Activated CD8-positive, alpha-beta T cell treated with anti-CD3 and anti-CD28 coated beads, Interleukin-2, amount 10 ng/mL, durations not matched to agents 7 days and 5 days (primary cell): ENCODE data around the gene ARHGAP24. TPM values are rescaled to one million over a fixed set of nuclear protein-coding genes. Genes with fewer than 3 reads are reported as not detected.

Source experiments
- ATAC-seq: fragments of 150-1000 bp; cut with Tn5 transposase; one replicate; pipeline ENCODE4 v1.10.0; 2021; ENCODE audit warnings: moderate library complexity
- CTCF ChIA-PET: fragments of 350-600 bp; sonication (Branson Sonifier 250); formaldehyde crosslinking; loops from one replicate; lab custom pipeline; 2021; ENCODE audit warnings: antibody characterized with exemption; lab: Charles Lee
- POLR2A ChIA-PET: fragments of 350-600 bp; sonication (Branson Sonifier 250); formaldehyde crosslinking; loops from one replicate; lab custom pipeline; 2021; ENCODE audit warnings: antibody characterized with exemption; lab: Charles Lee
- DNase-seq: peaks from one replicate; pipeline ENCODE4 v3.0.0-alpha.2; 2020
- H3K27ac Mint-ChIP-seq: one replicate; pipeline ENCODE4 v1.8.0; 2021; ENCODE audit warnings: mild to moderate bottlenecking, mixed read lengths
- H3K27me3 Mint-ChIP-seq: one replicate; pipeline ENCODE4 v1.8.0; 2021; ENCODE audit warnings: low read depth, mixed read lengths
- H3K36me3 Mint-ChIP-seq: one replicate; pipeline ENCODE4 v1.8.0; 2021; ENCODE audit warnings: low read depth, mixed read lengths
- H3K4me1 Mint-ChIP-seq: one replicate; pipeline ENCODE4 v1.8.0; 2021; ENCODE audit warnings: low read depth, mixed read lengths
- H3K4me3 Mint-ChIP-seq: one replicate; pipeline ENCODE4 v1.8.0; 2021; ENCODE audit warnings: mild to moderate bottlenecking, mixed read lengths
- H3K9me3 Mint-ChIP-seq: one replicate; pipeline ENCODE4 v1.8.0; 2022; ENCODE audit warnings: mixed read lengths; ENCODE audit not compliant: insufficient read depth
- total RNA-seq, 2 experiments: library from RNA; stranded (reverse); gene quantifications; one replicate each; pipeline ENCODE4 v1.2.3, GENCODE V29; 2021

Gene ARHGAP24
- not detected for total RNA-seq

- no peak within 1 kb of the TSS for H3K27ac Mint-ChIP-seq
- peaks cover 32% of the 10 kb centered on the region for H3K27me3 Mint-ChIP-seq
- DNase-seq (peak; percentile 25), ATAC-seq (peak; percentile 73)
- no peaks in the 10 kb centered on the region for H3K36me3 Mint-ChIP-seq
- no peaks in the 10 kb centered on the region for H3K9me3 Mint-ChIP-seq
- peaks cover 8% of the 10 kb centered on the region for H3K4me1 Mint-ChIP-seq
- peak within 1 kb of the TSS; percentile 25 for H3K4me3 Mint-ChIP-seq
- CTCF ChIA-PET = no interaction called here
- POLR2A ChIA-PET = no interaction called here
Observed at GRCh38 chr4:85474818-85475630, at the start of gene ARHGAP24. ARHGAP24 (plus strand) TSS chr4:85475150.

GRCh38 chr4:85426366-85426765 is 48.6 kb upstream of the ARHGAP24 start:
- DNase-seq = no peak
- Mint-ChIP-seq H3K4me1 (no peaks in the 10 kb centered on the region), H3K9me3 (no peaks in the 10 kb centered on the region), H3K36me3 (no peaks in the 10 kb centered on the region), H3K4me3 (no peak overlapping the region), H3K27ac (no peak overlapping the region), H3K27me3 (no peaks in the 10 kb centered on the region)
- CTCF ChIA-PET = no interaction called here
- no peak for ATAC-seq
- POLR2A ChIA-PET = no interaction called here

- ChIA-PET POLR2A (no interaction called here), CTCF (no interaction called here)
- no peaks in the 10 kb centered on the region for H3K4me1 Mint-ChIP-seq
- ATAC-seq (no peak), DNase-seq (no peak)
- no peak overlapping the region for H3K27ac Mint-ChIP-seq
- H3K36me3 Mint-ChIP-seq = no peaks in the 10 kb centered on the region
- no peaks in the 10 kb centered on the region for H3K9me3 Mint-ChIP-seq
- no peak overlapping the region for H3K4me3 Mint-ChIP-seq
- H3K27me3 Mint-ChIP-seq = no peaks in the 10 kb centered on the region
Observed at GRCh38 chr4:85427123-85427522, 47.8 kb upstream of the ARHGAP24 start.

GRCh38 chr4:85430226-85430625 is 44.7 kb upstream of the ARHGAP24 start:
- Mint-ChIP-seq H3K27me3 (no peaks in the 10 kb centered on the region), H3K27ac (no peak overlapping the region), H3K4me3 (no peak overlapping the region), H3K9me3 (no peaks in the 10 kb centered on the region), H3K4me1 (no peaks in the 10 kb centered on the region), H3K36me3 (no peaks in the 10 kb centered on the region)
- no peak for DNase-seq
- ChIA-PET CTCF (no interaction called here), POLR2A (no interaction called here)
- no peak for ATAC-seq

GRCh38 chr4:85430697-85431096 is 44.3 kb upstream of the ARHGAP24 start:
- CTCF ChIA-PET = no interaction called here

DNA sequence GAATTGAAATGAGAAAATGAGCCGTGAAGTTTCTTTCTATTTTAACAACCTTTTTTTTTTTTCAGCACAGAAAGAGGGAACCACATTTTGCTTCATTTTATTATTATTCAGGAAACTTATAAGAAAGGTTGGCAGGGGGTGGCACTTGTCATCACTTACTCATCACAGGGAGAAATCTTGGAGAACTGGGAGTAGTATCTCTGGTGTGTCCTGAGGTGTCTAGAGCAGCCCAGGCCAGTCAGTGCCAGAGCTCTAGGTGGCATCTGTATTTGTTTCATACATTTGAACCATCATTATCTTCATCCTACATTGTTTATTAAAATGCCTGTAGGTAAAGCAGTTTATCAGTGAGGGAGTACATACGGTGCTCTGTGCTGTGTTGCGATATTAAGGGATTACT is 43.8 kb upstream of the ARHGAP24 start:
- H3K27ac Mint-ChIP-seq = no peak overlapping the region
- ChIA-PET CTCF (no interaction called here), POLR2A (no interaction called here)
- no peak overlapping the region for H3K4me3 Mint-ChIP-seq
- no peaks in the 10 kb centered on the region for H3K27me3 Mint-ChIP-seq
- no peaks in the 10 kb centered on the region for H3K4me1 Mint-ChIP-seq
- ATAC-seq (no peak), DNase-seq (no peak)
- H3K36me3 Mint-ChIP-seq = no peaks in the 10 kb centered on the region
- H3K9me3 Mint-ChIP-seq = no peaks in the 10 kb centered on the region

More at GRCh38 chr4:85430697-85431096, 44.3 kb upstream of the ARHGAP24 start:
- DNase-seq = no peak
- Mint-ChIP-seq H3K27me3 (no peaks in the 10 kb centered on the region), H3K9me3 (no peaks in the 10 kb centered on the region), H3K36me3 (no peaks in the 10 kb centered on the region), H3K4me1 (no peaks in the 10 kb centered on the region), H3K27ac (no peak overlapping the region), H3K4me3 (no peak overlapping the region)
- POLR2A ChIA-PET = no interaction called here
- ATAC-seq = no peak

DNA sequence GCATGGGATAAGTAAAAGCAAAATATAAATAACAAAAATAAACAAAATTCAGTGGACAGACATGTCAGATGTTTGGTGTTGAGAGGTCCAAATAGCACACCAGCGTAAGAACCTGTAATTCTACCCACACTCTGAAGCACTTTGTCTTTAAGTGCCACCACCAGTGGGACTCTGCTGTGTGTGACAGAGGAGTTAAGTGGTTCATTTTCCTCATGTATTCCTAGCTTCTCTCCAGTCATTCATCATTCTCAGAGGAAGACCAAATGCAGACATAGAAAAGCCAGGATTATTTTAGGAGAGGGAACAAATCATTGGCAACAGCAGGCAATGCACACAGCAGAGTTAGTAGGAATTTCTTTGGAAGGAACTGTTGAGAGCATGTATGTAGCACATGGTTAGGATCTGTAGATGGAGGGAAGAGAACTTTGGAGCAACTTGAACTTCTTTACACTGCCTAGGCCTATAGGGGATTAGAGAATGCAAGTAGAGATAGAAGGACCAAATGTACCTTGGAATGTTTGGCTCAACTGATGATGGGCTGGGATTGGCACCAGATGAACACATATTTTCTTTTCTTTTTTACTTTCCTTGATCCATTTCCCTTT is 43.0 kb upstream of the ARHGAP24 start:
- DNase-seq = no peak
- no peaks in the 10 kb centered on the region for H3K4me1 Mint-ChIP-seq
- H3K36me3 Mint-ChIP-seq = no peaks in the 10 kb centered on the region
- ChIA-PET POLR2A (no interaction called here), CTCF (no interaction called here)
- H3K27me3 Mint-ChIP-seq = no peaks in the 10 kb centered on the region
- H3K9me3 Mint-ChIP-seq = no peaks in the 10 kb centered on the region
- no peak overlapping the region for H3K27ac Mint-ChIP-seq
- no peak for ATAC-seq
- H3K4me3 Mint-ChIP-seq = no peak overlapping the region

DNA sequence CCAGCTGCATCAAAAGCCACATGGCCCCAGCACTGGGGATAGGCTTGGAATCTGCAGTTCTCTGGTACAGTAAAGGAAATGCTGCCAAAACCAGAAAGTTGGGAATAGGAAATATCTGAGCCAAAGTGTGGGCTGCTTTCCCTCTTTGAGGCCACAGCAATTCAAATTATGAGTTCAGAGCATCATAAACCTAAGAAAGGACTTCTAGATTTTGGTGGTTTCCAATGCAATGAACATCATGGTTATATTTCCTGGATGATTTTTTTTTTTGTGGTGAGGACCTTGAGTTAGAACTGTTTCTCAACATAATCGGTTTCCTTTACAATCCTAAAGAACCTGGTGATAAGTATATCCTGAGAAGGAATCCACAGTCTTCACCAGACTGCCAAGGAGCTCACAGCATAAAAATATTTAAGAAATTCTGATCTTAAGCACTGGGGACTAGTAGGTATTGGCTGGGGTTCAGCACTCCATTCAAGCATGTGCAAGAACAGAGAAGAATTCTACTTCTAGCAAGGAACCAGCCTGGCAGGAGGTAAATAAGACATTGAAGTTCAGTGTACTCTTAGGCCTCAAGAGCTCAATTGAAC is 29.8 kb upstream of the ARHGAP24 start:
- ATAC-seq (no peak), DNase-seq (no peak)
- POLR2A ChIA-PET = no interaction called here
- no peaks in the 10 kb centered on the region for H3K4me1 Mint-ChIP-seq
- H3K27ac Mint-ChIP-seq = no peak overlapping the region
- no peaks in the 10 kb centered on the region for H3K36me3 Mint-ChIP-seq
- H3K4me3 Mint-ChIP-seq = no peak overlapping the region
- CTCF ChIA-PET = no interaction called here
- H3K9me3 Mint-ChIP-seq = peaks cover 5% of the 10 kb centered on the region
- no peaks in the 10 kb centered on the region for H3K27me3 Mint-ChIP-seq

DNA sequence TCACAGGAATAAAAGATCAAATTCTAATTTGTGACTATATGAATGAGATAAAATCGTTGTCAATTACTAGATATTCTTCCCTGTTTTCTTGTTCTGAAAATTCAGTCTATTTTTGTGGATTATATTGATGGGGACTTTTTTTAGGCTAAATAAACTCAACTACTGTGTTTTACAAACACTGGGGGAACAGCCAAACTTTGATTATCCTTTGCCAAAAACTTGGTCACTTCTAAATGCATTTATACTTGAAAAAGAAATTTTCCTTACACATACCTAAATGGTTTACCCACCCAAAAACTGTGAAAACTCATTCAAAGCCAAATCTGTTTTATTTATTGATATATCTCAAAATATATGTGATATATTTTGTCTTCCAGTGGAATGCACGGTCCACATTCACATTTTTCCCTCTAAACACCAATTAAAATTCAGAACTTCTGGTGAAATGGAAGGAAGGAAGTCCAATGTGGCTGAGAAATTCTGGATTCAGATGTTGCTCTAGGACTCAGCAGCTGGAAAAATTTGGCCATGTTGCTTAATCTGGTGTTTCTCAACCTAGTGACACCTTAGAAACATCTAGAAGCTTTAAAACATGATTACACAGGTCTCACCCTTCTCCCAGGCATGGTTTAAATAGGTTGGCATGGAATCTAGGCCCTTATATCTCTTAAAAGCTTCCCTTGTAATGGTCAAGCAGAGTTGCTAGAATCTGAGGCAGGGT is 28.6 kb upstream of the ARHGAP24 start:
- no peaks in the 10 kb centered on the region for H3K27me3 Mint-ChIP-seq
- ChIA-PET CTCF (no interaction called here), POLR2A (no interaction called here)
- DNase-seq = no peak
- no peak overlapping the region for H3K4me3 Mint-ChIP-seq
- H3K36me3 Mint-ChIP-seq = no peaks in the 10 kb centered on the region
- ATAC-seq = no peak
- no peak overlapping the region for H3K27ac Mint-ChIP-seq
- no peaks in the 10 kb centered on the region for H3K9me3 Mint-ChIP-seq
- no peaks in the 10 kb centered on the region for H3K4me1 Mint-ChIP-seq

DNA sequence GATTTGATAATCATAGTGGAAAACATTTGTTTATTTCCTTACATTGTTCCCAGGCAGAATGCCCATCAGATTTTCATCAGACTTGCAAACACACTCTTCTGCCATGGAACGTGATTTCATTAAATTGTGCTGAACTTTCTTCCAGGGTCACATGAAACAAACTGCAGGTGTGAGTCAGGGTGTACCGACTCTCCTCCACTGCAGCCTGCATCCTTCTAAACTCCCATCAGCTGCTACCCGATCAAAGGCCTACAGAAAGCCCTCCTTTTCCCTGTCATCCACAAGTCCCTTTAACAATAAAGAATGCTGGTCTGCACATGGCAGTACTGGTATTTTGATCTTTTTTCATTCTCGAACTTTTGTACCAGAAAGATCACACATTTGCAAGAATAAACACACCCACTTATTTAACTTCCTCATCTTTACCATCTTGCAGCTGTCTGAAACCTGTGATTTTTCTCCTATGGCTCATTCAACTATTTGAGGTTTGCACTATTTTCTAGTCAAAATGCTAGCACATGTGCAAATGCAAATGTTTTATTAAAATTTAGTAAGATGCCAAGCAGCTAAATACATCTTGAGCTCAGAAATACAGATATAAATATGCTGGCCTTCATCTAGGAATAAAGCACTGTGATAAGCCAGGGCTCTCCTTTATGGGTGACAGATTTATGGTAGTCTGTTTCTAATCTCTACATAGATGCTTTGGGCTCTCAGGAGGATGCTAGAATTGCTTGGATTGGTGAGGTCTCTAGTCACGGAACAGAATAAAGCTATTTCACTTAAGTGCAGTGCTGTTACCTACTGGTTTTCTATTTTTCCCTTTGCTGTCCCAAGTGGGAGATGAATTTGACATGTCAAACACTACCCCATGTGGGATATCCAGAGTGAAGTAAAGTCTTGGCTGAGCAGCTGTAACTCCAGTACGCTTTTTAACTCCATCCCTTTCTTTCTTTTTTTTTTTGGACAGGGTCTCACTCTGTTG is 25.8 kb upstream of the ARHGAP24 start:
- ATAC-seq = no peak
- H3K36me3 Mint-ChIP-seq = no peaks in the 10 kb centered on the region
- ChIA-PET CTCF (no interaction called here), POLR2A (interaction anchor here (0.6 kb wide), 1 partner anchor 451 kb away, joined by 3 read pairs; no protein-coding TSS in a partner anchor)
- H3K27ac Mint-ChIP-seq = no peak overlapping the region
- H3K4me3 Mint-ChIP-seq = no peak overlapping the region
- H3K9me3 Mint-ChIP-seq = no peaks in the 10 kb centered on the region
- no peak for DNase-seq
- H3K4me1 Mint-ChIP-seq = no peaks in the 10 kb centered on the region
- H3K27me3 Mint-ChIP-seq = no peaks in the 10 kb centered on the region

DNA sequence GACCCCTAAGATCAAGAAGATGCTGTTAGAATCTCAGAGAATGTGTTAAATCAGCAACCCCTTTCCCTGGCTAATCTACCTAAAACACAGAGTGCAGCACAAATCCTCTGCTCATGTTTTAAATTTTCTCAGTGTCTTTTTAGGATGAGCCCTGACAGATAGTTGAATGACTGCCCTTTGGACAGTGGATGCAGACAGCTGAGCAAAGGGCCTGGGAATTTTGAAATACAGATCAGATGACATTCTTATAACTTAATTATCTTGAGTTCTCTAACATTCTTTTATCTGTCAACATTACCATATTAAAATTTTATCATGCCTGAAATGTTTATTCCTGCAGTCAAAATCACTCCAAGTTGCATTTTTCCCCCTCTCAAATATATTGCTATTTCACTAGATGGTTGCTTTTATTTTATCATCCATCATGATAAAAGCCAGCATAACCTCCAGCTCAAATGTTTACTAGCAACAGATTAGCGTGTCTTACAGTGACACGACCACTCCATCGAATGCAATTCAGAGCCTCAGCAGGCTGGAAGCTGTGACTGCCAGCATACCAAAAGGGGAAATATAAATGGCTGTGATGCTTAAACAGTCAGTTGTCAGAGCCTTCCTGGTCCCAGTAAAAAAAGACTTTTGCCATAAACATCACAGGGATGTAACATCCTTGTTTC is 22.8 kb upstream of the ARHGAP24 start:
- DNase-seq (no peak), ATAC-seq (no peak)
- H3K4me1 Mint-ChIP-seq = no peaks in the 10 kb centered on the region
- H3K4me3 Mint-ChIP-seq = no peak overlapping the region
- no peak overlapping the region for H3K27ac Mint-ChIP-seq
- no peaks in the 10 kb centered on the region for H3K9me3 Mint-ChIP-seq
- POLR2A ChIA-PET = no interaction called here
- no peaks in the 10 kb centered on the region for H3K27me3 Mint-ChIP-seq
- CTCF ChIA-PET = no interaction called here
- H3K36me3 Mint-ChIP-seq = no peaks in the 10 kb centered on the region
